Thyroid gland (tissue), 4 donors: ENCODE measurements around the gene CACNA1E. TPM values are rescaled to one million over a fixed set of nuclear protein-coding genes. Genes with fewer than 3 reads are reported as not detected.

Experiments
- DNase-seq, 2 donors: peaks; one replicate each; pipeline ENCODE4 v3.0.0-alpha.2; 2019
- H3K27ac ChIP-seq, 3 donors: fragments of 200-600 bp; sonication (generic); 1 replicate in 2 of 3; 2 replicates in 1 of 3; pipeline ENCODE4 v1.5.1; 2016 to 2019; ENCODE audit warnings: mild to moderate bottlenecking in 1 of 3, moderate library complexity in 1 of 3
- H3K27me3 ChIP-seq: fragments of 200-600 bp; sonication (generic); one replicate; pipeline ENCODE4 v1.5.1; 2019
- H3K36me3 ChIP-seq, 2 donors: fragments of 200-600 bp; sonication (generic); one replicate each; pipeline ENCODE4 v1.5.1; 2016 to 2019
- H3K4me1 ChIP-seq, 2 donors: fragments of 200-600 bp; sonication (generic); one replicate each; pipeline ENCODE4 v1.5.1; 2017 to 2019
- H3K4me3 ChIP-seq, 3 donors: fragments of 200-600 bp; sonication (generic); replicated peaks in 1 of 3; 1 replicate in 2 of 3; 2 replicates in 1 of 3; pipeline ENCODE4 v1.5.1; 2016; ENCODE audit warnings: mild to moderate bottlenecking in 1 of 3
- H3K9me3 ChIP-seq: fragments of 200-600 bp; sonication (generic); one replicate; pipeline ENCODE4 v1.5.1; 2017
- CTCF ChIP-seq, 6 experiments: fragments of 200-600 bp in 3 of 6; fragments of 450-650 bp in 3 of 6; sonication (generic) in 3 of 6; IDR thresholded peaks; one replicate each; pipeline ENCODE4 v1.5.1; 2016 to 2019; ENCODE audit warnings: antibody characterized with exemption in 6 of 6, mild to moderate bottlenecking in 2 of 6, inconsistent platforms in 1 of 6, moderate library complexity in 1 of 6
- POLR2A ChIP-seq, 2 donors: fragments of 450-650 bp; IDR thresholded peaks; one replicate each; pipeline ENCODE4 v1.6.1; 2017; ENCODE audit warnings: antibody characterized with exemption in 2 of 2, mild to moderate bottlenecking in 2 of 2, moderate library complexity in 1 of 2
- WGBS, 2 donors: methylation state at CpG; one replicate each; pipeline ENCODE4 v1.1.5; 2017; 5-methylcytosine and 5-hydroxymethylcytosine counted together
- intact Hi-C: fragments of 100-400 bp; cut with DNase I; formaldehyde crosslinking; loops from one replicate; pipeline ENCODE4 v1.15.1; 2023
- total RNA-seq, 4 donors: library from RNA; depleted of rRNA; stranded (reverse); fragments of >200 nt; gene quantifications; one replicate each; pipeline ENCODE4 v1.2.3, GENCODE V29; 2016

Gene CACNA1E
- total RNA-seq, 4 donors from 2014 or later, result under 0.01 to 0.46 (median 0.15) TPM

GRCh38 chr1:181812208-181812607 lies 328.9 kb downstream of the CACNA1E start:
- Histone ChIP-seq H3K27ac (no peak overlapping the region), H3K4me1 (no peaks in the 10 kb centered on the region), H3K27me3 (no peaks in the 10 kb centered on the region), H3K36me3 (no peaks in the 10 kb centered on the region), H3K4me3 (no peak overlapping the region), H3K9me3 (no peaks in the 10 kb centered on the region)
- intact Hi-C loops, result no loop called here
- WGBS, 2 donors, result 72 to 76% methylated on average over 7 of the region's 7 CpGs
- no peak for TF ChIP-seq CTCF (IDR thresholded peaks at IDR 0.05)
- no peak for TF ChIP-seq POLR2A (IDR thresholded peaks at IDR 0.05)
- no peak for DNase-seq

- WGBS, 2 donors, result 88 to 90% methylated on average over 4 of the region's 4 CpGs
- Histone ChIP-seq H3K27me3 (no peaks in the 10 kb centered on the region), H3K9me3 (no peaks in the 10 kb centered on the region), H3K4me3 (no peak overlapping the region), H3K36me3 (no peaks in the 10 kb centered on the region), H3K4me1 (no peaks in the 10 kb centered on the region), H3K27ac (no peak overlapping the region)
- intact Hi-C loops, result no loop called here
- DNase-seq, result no peak
- TF ChIP-seq CTCF (IDR thresholded peaks at IDR 0.05) (no peak), POLR2A (IDR thresholded peaks at IDR 0.05) (no peak)
These were observed 329.9 kb downstream of the CACNA1E start for GRCh38 chr1:181813266-181813665.

GRCh38 chr1:181816608-181817007 lies 333.3 kb downstream of the CACNA1E start:
- no peak overlapping the region for H3K4me3 ChIP-seq
- no peak for DNase-seq
- no peaks in the 10 kb centered on the region for H3K9me3 ChIP-seq
- 91 to 94% methylated on average over 4 of the region's 4 CpGs for WGBS, 2 donors
- no peak overlapping the region for H3K27ac ChIP-seq
- no peaks in the 10 kb centered on the region for H3K4me1 ChIP-seq
- no peaks in the 10 kb centered on the region for H3K36me3 ChIP-seq
- no peaks in the 10 kb centered on the region for H3K27me3 ChIP-seq
- intact Hi-C loops, result no loop called here
- TF ChIP-seq CTCF (IDR thresholded peaks at IDR 0.05) (no peak), POLR2A (IDR thresholded peaks at IDR 0.05) (no peak)

- H3K36me3 ChIP-seq, result no peaks in the 10 kb centered on the region
- DNase-seq, result no peak
- no peak overlapping the region for H3K27ac ChIP-seq
- H3K9me3 ChIP-seq, result no peaks in the 10 kb centered on the region
- no peak overlapping the region for H3K4me3 ChIP-seq
- intact Hi-C loops, result no loop called here
- H3K4me1 ChIP-seq, result no peaks in the 10 kb centered on the region
- H3K27me3 ChIP-seq, result no peaks in the 10 kb centered on the region
- TF ChIP-seq CTCF (IDR thresholded peaks at IDR 0.05) (no peak), POLR2A (IDR thresholded peaks at IDR 0.05) (no peak)
These were observed 333.8 kb downstream of the CACNA1E start for GRCh38 chr1:181817091-181817490.

GRCh38 chr1:181818459-181818858 lies 335.1 kb downstream of the CACNA1E start:
- Histone ChIP-seq H3K4me1 (no peaks in the 10 kb centered on the region), H3K27ac (no peak overlapping the region), H3K9me3 (no peaks in the 10 kb centered on the region), H3K27me3 (no peaks in the 10 kb centered on the region), H3K4me3 (no peak overlapping the region), H3K36me3 (no peaks in the 10 kb centered on the region)
- no peak for DNase-seq
- TF ChIP-seq CTCF (IDR thresholded peaks at IDR 0.05), result no peak
- TF ChIP-seq POLR2A (IDR thresholded peaks at IDR 0.05), result no peak
- WGBS, 2 donors, result 85 to 91% methylated on average over 2 of the region's 2 CpGs
- intact Hi-C loops, result no loop called here
